CD4-positive, alpha-beta T cell treated with Interleukin-2 at 100 ng/mL for 4 hours (primary cell): ENCODE results near the gene FBXW8.

Source experiments
- DNase-seq: peaks from one replicate; pipeline ENCODE4 v3.0.0-alpha.2; 2020; ENCODE audit warnings: low spot score

The FBXW8 gene

DNA sequence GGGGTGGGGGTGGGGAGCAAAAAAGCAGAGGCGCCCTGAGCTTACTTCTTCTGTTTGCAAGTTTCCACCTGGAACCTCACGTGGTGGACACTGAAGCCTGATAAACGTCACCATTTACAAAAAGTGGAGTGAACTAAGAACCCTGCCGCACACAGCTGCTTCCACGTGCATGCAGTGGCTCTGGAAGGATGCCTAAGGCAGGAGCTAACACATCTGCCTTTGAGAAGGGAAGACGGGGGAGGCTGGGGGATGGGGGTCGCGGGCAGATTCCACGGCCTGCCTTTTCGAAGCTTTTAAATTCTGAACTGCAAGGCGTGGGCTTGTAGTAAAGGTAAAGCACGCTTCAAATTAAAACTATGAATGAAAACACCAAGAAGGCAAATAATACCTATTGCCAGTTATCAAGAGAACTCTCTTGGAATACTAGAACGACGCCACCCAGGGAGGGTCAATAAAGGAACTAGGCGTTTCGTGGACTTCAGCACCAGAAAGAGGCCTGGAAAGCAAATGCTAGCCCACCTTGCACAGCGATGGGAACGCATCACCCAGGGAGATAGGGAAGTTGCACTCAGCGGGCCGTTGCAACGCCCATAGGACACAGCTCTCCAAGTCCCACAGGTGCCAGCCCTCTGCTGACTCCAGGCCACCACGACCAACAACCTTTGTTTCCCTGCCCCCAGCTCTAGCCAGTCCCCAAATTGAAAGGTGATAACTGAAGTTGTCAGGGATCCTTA is 126.7 kb downstream of the FBXW8 start:
- DNase-seq = no peak

DNA sequence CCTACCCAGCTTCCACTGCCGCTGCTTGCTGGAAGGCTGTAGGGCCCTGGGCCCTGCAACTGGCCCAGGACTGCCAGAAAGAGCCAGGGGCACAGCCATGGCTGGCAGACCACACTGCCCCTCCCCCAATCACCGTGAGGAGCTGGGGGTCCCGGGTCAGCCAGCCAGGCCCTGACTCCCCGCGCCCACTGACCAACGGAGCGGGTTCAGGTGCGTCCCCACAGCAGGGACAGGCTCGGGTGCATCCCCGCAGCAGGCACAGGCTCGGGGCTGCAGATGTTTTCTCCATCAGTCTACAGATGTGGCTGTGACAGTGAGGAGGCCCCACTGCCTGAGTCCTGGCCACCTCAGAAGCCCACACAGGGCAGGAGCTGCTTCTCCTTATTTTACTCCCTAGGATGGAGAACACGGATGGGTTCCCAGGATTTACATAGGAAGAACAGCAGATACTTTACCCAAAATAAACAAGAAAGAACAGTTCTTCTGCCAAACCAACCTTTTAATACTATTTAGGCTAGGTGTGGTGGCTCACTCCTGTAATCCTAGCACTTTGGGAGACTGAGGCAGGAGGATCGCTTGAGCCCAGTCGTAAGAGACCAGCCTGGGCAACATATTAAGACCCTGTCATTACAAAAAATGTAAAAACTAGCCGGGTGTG is 127.4 kb downstream of the FBXW8 start:
- no peak for DNase-seq

DNA sequence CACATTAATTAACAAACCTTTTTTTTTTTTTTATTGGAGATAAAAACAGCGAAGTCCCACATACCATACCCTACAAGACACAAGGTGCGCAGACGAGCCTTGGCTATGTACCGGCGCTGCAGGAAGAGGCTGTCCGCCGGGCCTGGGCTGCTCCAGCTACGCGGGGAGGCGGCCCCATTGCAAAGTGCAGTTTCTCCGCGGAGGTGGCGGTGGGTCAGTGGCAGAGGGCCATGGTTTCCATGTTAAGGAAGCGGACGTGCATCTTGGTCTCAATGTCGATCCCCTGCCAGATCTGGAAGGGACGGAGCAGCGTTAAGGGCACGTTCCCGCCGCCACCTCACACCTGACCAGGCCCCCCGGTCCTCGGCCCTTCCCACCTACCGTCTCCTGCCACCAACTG is 128.2 kb downstream of the FBXW8 start:
- no peak for DNase-seq

DNA sequence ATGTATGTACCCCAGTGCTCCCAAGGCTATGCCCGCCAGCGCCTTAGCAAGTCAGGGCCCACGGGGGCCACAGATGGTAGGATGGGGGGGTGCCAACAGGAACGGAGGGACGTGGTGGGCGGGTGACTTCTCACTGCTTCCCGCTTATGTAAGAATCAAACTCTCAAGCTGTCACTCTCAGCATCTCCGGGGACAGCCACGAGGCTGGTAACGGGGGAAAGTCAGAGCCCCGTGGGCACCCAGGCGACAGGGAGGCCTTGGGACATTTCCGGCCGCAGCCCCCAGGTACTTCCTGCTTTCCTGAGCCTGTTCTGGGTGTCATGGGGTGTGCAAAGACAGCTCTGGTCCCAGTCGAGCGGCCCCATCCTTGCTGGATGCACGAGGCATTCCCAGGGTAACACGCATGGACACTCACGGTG is 129.2 kb downstream of the FBXW8 start:
- no peak for DNase-seq

DNA sequence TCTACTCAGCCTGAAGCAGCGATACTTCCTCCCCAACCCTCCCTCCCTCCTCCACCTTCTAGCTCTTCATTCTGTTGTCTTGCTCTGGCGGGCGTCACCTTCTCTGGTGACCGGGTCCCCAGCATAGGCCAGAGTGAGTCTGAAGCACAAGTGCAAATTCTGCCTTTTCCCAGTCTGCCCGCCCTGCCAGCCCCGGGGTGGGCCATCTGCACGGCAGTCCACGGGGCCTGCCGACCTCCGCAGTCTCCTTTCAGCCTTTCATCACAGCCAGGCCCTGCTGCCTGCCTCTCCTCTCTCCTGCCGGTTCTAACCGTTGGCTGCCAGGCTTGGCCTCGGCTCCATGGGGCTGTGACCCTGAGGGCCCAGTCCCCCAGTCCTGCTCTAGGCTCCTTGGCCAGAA is 129.7 kb downstream of the FBXW8 start:
- no peak for DNase-seq

DNA sequence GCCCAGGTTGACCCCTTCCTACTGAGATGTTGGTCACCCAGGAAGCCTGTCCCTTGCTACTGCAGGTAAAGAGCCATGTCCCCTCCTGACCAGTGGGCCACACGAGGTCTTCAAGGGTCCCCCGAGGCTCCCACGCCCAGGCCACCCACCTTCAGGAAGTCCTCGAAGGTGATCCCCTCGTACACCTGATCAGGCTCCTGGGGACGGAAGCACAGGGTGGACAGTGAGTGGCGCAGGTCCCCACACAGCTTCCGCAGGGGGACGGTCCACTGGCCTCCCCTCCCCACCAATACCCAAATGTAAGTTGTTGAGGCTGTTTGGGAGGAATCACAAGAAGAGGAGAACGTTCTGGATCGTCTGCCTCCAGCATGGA is 131.0 kb downstream of the FBXW8 start:
- no peak for DNase-seq

DNA sequence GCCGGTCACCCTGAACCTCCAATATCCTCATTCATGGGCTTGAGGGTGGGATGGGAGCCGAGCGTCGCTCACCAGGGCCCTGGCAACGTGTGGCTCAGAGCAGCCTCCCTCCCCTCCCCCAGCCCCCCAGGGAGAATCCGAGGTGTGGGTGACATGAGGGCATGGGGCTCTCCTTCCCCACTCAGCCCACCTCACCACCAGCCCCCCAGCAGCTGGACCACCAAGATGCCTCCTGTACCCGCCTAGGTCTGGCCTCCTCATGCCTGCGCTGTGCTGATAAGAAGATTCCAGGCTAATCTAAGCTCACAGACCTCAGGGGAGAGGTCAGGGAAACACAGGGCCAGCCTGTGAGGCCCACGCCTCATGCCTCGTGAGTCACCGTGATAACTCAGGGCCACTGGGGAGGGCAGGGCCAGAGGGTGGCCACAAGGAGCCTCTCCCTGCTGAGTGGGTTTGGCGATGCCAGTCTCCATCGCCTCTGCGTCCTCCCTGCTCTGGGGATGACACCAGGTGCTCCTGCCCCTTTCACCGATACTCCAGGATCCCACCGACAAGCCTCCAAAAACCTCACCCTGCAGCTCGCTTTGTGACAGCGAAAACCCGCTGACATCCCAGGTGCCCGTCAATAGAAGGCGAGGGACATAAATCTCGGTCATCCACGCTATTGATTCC is 131.6 kb downstream of the FBXW8 start:
- DNase-seq = no peak

DNA sequence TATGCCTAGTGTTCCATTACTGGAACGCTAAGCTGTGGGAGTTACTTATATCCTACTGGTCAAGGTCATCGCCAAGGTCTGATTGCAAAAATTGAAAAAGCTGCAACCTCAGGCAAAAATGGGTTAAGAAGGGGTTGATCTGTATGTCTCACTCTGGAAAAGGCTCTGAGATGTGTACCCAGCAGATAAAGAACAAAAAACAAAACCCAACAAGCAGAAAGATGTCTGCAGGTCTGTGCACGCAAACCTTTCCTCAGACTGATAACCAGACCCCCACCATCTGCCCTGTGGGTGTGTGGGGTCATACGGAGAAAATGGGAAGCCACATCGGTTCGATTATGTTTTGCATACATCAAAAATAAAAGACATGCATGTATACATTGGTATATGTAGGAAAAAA is 132.1 kb downstream of the FBXW8 start:
- no peak for DNase-seq

DNA sequence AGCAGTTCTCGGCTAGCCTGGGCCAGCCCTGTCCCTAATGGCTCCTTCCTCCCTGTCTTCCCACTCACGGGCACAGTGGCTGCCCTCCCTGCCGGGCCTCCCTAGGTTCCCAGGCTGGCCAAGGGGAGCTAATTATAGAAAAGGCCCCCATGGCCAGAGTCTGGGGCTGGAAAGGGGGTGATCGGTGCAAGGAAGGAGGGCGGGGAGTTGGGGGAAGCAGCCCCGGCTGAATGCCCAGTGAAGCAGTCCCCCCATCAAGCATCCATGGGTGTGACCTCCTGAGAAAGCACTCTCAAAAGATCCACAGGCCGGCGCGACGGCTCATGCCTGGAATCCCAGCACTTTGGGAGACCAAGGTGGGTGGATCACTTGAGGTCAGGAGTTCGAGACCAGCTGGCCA is 133.6 kb downstream of the FBXW8 start:
- no peak for DNase-seq

DNA sequence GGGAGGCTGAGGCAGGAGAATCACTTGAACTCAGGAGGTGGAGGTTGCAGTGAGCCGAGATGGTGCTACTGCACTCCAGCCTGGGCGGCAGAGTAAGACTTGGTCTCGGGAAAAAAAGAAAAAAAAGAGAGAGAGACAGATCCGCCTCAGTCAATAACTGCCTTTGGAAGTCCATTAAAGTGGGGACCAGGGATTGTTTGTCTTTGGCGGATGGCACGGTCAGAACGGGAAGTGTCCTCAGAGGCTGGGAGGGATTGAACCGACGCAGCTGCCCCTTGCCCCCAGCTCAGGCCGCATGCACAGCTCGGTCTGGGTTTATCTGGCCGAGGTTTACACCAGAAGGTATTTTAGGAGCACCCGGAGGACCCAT is 134.0 kb downstream of the FBXW8 start:
- no peak for DNase-seq

DNA sequence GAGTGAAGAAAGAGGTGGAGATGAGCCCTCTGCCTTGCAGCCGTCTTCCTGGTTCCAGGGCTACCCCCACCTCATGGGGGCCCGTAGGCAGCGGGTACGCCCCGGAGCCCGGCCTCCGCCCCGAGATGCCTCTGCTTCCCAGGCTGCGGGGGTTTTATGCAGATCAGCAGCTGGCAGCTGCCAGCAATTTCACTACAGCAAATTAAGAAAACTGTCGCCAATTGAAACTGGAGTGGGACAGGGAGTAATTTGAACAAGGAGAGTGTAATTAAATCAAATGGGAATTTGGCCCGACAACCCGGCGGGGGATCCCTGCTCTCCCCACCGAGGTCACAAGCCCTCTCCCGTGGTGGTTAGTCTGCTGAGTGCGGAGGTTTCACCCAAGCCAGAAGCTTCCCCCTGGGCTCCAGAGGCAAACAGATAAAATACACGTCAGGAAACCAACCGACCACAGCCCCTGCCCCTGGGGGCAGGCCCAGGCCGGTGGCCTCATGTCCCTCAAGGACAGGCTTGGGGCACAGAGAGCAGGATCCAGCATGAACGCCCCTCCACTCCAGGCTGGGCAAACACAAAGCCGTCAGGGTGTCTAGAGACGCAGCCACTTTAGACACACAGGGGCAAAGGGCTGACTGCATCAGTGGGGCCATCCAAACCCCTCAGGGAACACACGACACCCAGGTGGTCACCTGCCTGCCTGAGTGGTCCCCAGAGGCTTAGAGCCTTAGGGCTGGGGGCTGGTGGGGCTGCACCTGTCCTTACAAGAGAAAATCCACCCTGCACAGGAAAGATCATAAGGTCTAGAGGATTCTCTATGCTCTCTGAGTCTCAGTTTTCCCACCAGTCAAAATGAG is 134.6 kb downstream of the FBXW8 start:
- no peak for DNase-seq

DNA sequence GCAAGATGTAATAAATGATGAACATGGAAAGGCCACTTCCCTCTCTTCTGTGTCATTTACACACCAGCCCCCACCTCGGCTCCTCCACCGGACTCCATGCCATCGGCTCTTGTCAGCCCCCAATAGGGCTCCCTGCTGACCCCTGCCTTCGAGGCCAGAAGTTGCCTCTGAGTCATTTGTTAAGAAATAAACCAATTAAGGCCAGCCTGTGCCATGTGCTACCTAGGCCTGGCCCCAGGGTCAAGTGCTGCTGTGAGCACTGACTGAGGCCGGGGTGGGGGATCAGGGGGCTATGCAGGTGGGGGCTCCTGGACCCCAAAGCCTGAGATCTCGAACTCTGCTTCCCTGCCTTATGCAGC is 135.2 kb downstream of the FBXW8 start:
- no peak for DNase-seq

DNA sequence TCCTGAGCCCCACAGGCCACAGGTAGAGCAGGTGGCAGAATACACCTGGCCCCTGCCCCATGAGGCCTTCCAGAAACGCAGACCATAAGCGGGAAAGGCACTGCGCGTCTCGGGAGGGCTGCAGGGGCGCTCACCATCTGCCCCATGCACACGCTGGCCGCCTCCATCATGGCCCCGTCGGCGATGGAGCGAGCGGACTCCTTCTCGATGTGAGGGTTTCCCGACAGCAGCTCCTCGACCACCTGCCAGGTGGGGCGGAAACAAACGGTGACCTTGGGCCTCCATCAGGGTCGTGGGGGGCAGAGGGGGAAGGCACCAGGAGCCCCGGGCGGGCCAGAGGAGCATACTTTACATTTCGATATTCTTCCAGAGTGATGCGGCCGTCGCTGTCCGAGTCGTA is 135.7 kb downstream of the FBXW8 start:
- DNase-seq = no peak

DNA sequence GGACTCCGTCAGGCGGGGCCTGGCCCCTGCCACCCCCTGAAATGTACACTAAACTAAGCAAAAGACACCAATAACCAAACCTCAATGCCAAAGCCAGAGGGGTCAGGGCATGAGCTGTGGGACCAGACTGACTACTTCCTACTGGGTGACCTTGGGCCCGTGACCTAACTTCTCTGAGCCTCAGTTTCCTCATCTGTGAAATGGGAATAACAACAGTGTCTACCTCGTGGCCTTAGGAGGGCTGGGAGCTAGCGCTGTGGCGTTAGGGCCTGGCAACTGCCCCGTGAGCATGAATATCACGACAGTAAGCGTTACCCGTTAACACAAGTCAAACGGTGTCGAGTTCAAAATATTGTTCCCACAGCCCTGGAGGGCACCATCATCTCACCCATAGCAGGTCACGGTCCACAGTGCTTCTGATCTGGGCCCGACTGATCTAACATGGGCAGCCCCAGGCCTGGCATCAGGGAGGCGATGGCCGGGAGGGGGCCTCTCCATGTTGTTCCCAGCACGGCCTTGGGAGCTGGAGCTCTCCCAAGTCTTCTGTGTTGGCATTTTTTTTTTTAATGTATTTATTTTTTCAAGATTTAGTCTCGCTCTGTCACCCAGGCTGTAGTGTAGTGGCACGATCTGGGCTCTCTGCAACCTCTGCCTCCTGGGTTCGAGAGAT is 136.2 kb downstream of the FBXW8 start:
- DNase-seq = no peak

DNA sequence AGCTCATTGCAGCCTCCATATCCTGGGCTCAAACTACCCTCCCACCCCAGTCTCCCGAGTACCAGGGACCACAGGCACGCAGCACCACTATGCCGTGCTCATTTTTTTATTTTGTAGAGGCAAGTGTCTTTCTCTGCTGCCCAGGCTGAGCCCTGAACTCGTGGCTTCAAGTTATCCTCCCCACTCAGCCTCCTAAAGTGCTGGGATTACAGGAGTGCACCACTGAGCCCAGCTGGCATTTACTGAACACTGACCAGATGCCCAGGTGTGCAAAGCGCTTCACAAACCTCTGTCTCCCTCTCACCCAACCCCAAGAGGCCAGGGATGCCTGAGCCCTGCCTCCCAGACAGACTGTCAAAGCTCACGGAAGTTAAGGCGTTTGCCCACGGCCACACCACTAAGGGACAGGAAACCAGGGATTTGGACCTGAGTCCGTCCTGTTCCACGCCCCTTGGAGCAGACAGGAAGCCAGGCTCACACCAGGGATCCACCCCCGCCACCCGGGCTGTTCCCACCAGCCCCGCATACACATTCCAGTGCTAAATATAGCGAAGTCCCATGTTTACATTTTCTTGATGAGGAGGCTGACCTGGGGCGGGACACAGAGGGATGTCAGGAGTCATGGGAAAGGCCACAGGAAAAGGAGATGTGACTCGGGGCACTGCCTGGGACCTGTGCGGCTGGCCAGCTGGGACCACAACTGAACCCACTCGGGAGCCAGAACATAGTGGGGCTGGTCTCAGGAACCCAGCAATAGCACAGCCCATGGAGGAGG is 137.2 kb downstream of the FBXW8 start:
- no peak for DNase-seq

DNA sequence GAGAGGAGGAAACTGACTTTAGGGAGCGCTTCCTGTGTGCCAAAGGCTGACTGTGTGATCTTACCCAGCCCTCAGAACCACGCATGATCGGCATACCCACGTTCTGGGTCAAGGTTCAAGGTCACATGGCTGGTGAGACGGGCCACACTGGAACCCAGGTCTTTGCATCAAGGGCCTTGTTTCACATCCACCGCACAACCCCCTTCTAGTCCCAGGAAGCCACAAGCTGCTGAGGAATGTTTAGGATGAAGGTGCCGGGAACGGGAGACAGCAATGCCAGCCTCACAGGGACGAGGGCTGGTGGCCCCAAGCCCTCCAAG is 137.8 kb downstream of the FBXW8 start:
- no peak for DNase-seq

DNA sequence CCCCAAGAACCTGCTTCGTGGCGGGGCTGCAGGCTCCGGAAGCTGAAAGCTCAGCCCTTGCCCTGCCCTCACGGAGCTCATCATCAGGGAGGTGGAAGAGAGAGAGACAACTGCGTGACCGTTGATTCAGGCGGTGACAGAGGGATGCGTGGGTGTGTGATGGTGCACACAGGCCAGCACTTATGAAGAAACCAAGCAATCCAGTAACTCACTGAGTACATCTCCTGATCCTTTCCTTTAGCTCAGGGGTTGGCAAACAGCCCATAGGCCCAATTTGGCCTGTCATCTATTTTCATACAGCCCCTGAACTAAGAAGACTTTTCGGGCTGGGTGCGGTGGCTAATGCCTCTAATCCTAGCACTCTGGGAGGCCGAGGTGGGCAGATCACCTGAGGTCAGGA is 138.5 kb downstream of the FBXW8 start:
- DNase-seq = no peak

DNA sequence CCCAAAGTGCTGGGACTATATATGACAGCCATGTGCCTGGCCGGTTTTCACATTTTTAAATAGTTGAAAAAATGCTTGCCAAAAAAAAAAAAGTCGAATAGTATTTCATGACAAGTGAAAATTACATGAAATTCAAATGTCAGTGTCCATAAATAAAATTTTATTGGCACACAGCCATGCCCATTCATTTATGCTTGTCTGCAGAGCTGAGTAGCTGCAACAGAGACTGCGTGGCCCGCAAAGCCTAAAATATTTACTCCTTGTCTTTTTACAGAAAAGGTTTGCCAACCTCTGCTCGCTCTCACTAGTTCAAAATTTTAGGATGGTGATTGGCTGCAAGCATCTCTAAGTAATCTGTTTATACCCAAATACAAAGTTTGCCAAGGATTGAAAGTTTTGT is 139.3 kb downstream of the FBXW8 start:
- no peak for DNase-seq

DNA sequence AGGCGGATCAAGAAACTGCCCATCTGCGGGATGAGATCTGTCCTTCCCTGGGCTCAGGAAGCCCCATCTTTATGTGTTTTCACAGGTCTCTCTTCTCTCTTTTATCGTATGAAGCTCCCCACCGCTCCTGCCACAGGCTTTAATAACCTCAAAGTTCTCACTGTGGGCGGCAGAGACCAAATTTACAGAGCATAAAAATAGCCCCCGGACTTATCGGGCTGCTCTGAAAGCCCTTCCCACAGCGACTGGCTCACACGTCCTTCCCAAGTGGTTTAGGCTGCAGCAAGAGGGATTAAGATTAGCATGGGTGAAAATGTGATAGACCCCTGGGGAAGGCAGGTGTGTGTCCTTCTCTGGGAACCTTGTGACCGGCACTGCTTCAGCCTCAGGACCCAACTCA is 140.6 kb downstream of the FBXW8 start:
- no peak for DNase-seq

DNA sequence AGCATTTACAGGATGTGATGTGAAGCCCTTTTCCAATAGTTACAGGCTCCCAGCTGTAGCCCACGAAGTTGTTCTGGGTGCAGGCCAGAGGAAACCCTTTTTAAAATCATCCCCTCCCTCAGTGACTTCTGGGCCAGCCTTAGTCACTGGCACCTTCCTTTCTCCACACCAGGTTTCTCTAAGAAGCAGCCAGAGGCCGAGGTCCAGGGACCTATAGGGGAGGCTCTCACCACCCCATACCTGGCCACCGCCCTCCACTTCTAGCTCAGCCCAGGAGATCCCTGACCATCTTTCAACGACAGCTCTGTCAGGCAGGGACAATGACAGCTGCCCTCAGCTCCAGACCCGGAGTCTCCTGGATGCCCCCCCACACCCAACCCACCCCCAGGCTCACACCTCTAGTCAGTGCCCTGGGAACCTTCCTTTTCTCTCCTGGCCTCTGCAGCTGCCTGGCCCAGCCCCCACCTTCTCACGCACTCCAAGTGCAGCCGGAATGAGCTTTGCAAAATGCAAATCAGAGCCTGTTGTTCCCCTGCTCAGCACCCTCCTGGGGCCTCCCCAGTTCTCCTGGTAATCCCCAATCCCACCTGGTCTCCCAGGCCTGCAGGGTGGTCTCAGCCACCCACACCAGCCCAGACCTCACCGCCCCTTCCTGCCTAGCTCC is 141.8 kb downstream of the FBXW8 start:
- DNase-seq = no peak

DNA sequence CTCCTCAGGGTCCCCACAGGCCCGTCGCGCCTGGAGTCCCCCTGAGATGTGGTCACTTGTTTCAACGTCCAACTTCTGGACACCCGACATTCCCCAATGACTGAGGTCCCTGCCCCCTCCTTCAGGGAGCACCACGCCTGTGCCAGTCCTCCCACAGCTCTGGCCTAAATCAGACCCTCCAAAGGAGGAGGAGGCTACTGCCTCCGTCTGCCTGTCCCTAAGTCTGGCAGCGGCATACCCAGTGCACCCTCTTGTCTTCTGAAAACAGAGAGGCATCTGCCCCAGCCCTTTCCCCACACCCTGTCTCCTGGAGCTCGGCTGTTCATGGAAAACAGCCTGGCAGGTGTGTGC is 142.3 kb downstream of the FBXW8 start:
- no peak for DNase-seq
